ENCODE results near the gene RAD23A. TPM values are rescaled to one million over a fixed set of nuclear protein-coding genes. Genes with fewer than 3 reads are reported as not detected.

RAD23A gene
- total RNA-seq, 1 donor from 2014 or later = 37.7 TPM

- DNase-seq (ENCODE audit: low spot score) = no peak
- Histone ChIP-seq H3K4me2 (no peak overlapping the region), H3K36me3 (no peaks in the 10 kb centered on the region), H3K79me2 (ENCODE audit: low read depth) (no peaks in the 10 kb centered on the region), H3K27ac (no peak overlapping the region), H3F3A (ENCODE audit: low read depth) (no peaks in the 10 kb centered on the region), H2AFZ (replicated peaks) (no peak overlapping the region), H3K9me3 (ENCODE audit: low read depth) (no peaks in the 10 kb centered on the region), H3K27me3 (peaks cover 100% of the 10 kb centered on the region), H3K4me3 (no peak overlapping the region), H3K4me1 (no peaks in the 10 kb centered on the region), H4K20me1 (ENCODE audit: low read depth) (peaks cover 28% of the 10 kb centered on the region), H3K9ac (no peak overlapping the region)
- Mint-ChIP-seq H3K36me3 (no peaks in the 10 kb centered on the region), H3K4me3 (peak overlapping the region; percentile 60), H3K9me3 (peaks cover 5% of the 10 kb centered on the region), H3K27me3 (ENCODE audit: insufficient read depth, low read depth) (peaks cover 71% of the 10 kb centered on the region), H3K27ac (no peak overlapping the region), H3K4me1 (peaks cover 6% of the 10 kb centered on the region)
- TF ChIP-seq EZH2 (IDR thresholded peaks at IDR 0.05) (no peak), CTCF (IDR thresholded peaks at IDR 0.05) (no peak), EZH2phosphoT487 (IDR thresholded peaks at IDR 0.05) (no peak)
Measured at GRCh38 chr19:13001502-13002165, 56.0 kb downstream of the RAD23A start.

- Histone ChIP-seq H3K4me2 (no peak overlapping the region), H3K9me3 (ENCODE audit: low read depth) (no peaks in the 10 kb centered on the region), H4K20me1 (ENCODE audit: low read depth) (peaks cover 23% of the 10 kb centered on the region), H3K4me3 (no peak overlapping the region), H3F3A (ENCODE audit: low read depth) (no peaks in the 10 kb centered on the region), H3K4me1 (no peaks in the 10 kb centered on the region), H2AFZ (replicated peaks) (no peak overlapping the region), H3K27ac (no peak overlapping the region), H3K27me3 (peaks cover 100% of the 10 kb centered on the region), H3K9ac (no peak overlapping the region), H3K79me2 (ENCODE audit: low read depth) (no peaks in the 10 kb centered on the region), H3K36me3 (no peaks in the 10 kb centered on the region)
- Mint-ChIP-seq H3K9me3 (peaks cover 5% of the 10 kb centered on the region), H3K4me1 (peaks cover 6% of the 10 kb centered on the region), H3K27ac (no peak overlapping the region), H3K36me3 (no peaks in the 10 kb centered on the region), H3K27me3 (ENCODE audit: insufficient read depth, low read depth) (peaks cover 64% of the 10 kb centered on the region), H3K4me3 (no peak overlapping the region)
- TF ChIP-seq CTCF (IDR thresholded peaks at IDR 0.05) = no peak
- no peak for TF ChIP-seq EZH2phosphoT487 (IDR thresholded peaks at IDR 0.05)
- no peak for TF ChIP-seq EZH2 (IDR thresholded peaks at IDR 0.05)
- no peak for DNase-seq (ENCODE audit: low spot score)
Measured at GRCh38 chr19:13002166-13002898, 56.7 kb downstream of the RAD23A start.

- Histone ChIP-seq H3K79me2 (ENCODE audit: low read depth) (no peaks in the 10 kb centered on the region), H3K9me3 (ENCODE audit: low read depth) (no peaks in the 10 kb centered on the region), H4K20me1 (ENCODE audit: low read depth) (peaks cover 16% of the 10 kb centered on the region), H3K27ac (no peak overlapping the region), H3K4me1 (no peaks in the 10 kb centered on the region), H3K4me2 (no peak overlapping the region), H3K9ac (no peak overlapping the region), H3K27me3 (peaks cover 100% of the 10 kb centered on the region), H3K4me3 (no peak overlapping the region), H2AFZ (replicated peaks) (no peak overlapping the region), H3K36me3 (no peaks in the 10 kb centered on the region), H3F3A (ENCODE audit: low read depth) (no peaks in the 10 kb centered on the region)
- Mint-ChIP-seq H3K27me3 (ENCODE audit: insufficient read depth, low read depth) (peaks cover 62% of the 10 kb centered on the region), H3K9me3 (peaks cover 5% of the 10 kb centered on the region), H3K4me1 (peaks cover 6% of the 10 kb centered on the region), H3K4me3 (peak overlapping the region; percentile 12), H3K27ac (no peak overlapping the region), H3K36me3 (no peaks in the 10 kb centered on the region)
- DNase-seq (ENCODE audit: low spot score) = no peak
- TF ChIP-seq EZH2phosphoT487 (IDR thresholded peaks at IDR 0.05) = peak; percentile 14
- TF ChIP-seq EZH2 (IDR thresholded peaks at IDR 0.05) = no peak
Measured at GRCh38 chr19:13003081-13003480, 57.4 kb downstream of the RAD23A start.

Small RNA genes lying within 50 kb of the gene (microRNA-seq; reads per million reads assigned to microRNA genes)
- not detected for gene MIR5695
- gene MIR6515 = 1.1 reads per million

Small RNA genes lying within 50 kb of the gene (small RNA-seq; reads per million reads assigned to genes)
- gene MIR5695 = not detected
- gene MIR6515 = 0.32 reads per million, percentile 30 among the genes with 10 or more reads in this experiment

Other genes with a start within 250 kb of the RAD23A start
- 4.0 and 21.4 TPM in 2 replicates for gene FBXW9, start 249.2 kb upstream of the RAD23A start, total RNA-seq (ENCODE audit: low replicate concordance)
- 58.1 and 87.4 TPM in 2 replicates for gene TNPO2, start 221.9 kb upstream of the RAD23A start, total RNA-seq (ENCODE audit: low replicate concordance)
- gene TRIR, start 211.2 kb upstream of the RAD23A start, total RNA-seq (ENCODE audit: low replicate concordance) = 105 and 194 TPM in 2 replicates
- gene GET3, start 208.4 kb upstream of the RAD23A start, total RNA-seq (ENCODE audit: low replicate concordance) = 62.9 and 99.6 TPM in 2 replicates
- not detected in 2 replicates for gene BEST2, start 194.1 kb upstream of the RAD23A start, total RNA-seq (ENCODE audit: low replicate concordance)
- 14.3 and 25.1 TPM in 2 replicates for gene HOOK2, start 170.3 kb upstream of the RAD23A start, total RNA-seq (ENCODE audit: low replicate concordance)
- gene JUNB, start 154.4 kb upstream of the RAD23A start, total RNA-seq (ENCODE audit: low replicate concordance) = 1.5 and 12.6 TPM in 2 replicates
- gene PRDX2, start 144.1 kb upstream of the RAD23A start, total RNA-seq (ENCODE audit: low replicate concordance) = 463 and 727 TPM in 2 replicates
- gene THSD8, start 143.8 kb upstream of the RAD23A start, total RNA-seq (ENCODE audit: low replicate concordance) = not detected in 2 replicates
- 60.3 and 61.3 TPM in 2 replicates for gene RNASEH2A, start 139.3 kb upstream of the RAD23A start, total RNA-seq (ENCODE audit: low replicate concordance)
- gene RTBDN, start 111.3 kb upstream of the RAD23A start, total RNA-seq (ENCODE audit: low replicate concordance) = 0.19 TPM in 1 of 2 replicates, not detected in the other
- 8.3 and 13.3 TPM in 2 replicates for gene MAST1, start 107.3 kb upstream of the RAD23A start, total RNA-seq (ENCODE audit: low replicate concordance)
- 8.7 and 16.5 TPM in 2 replicates for gene DNASE2, start 64.4 kb upstream of the RAD23A start, total RNA-seq (ENCODE audit: low replicate concordance)
- gene KLF1, start 58.7 kb upstream of the RAD23A start, total RNA-seq (ENCODE audit: low replicate concordance) = 0.43 and 0.64 TPM in 2 replicates
- 39.5 and 75.0 TPM in 2 replicates for gene GCDH, start 54.7 kb upstream of the RAD23A start, total RNA-seq (ENCODE audit: low replicate concordance)
- 1.8 and 6.4 TPM in 2 replicates for gene SYCE2, start 26.6 kb upstream of the RAD23A start, total RNA-seq (ENCODE audit: low replicate concordance)
- gene FARSA, start 12.2 kb upstream of the RAD23A start, total RNA-seq (ENCODE audit: low replicate concordance) = 21.4 and 51.6 TPM in 2 replicates
- 437 and 569 TPM in 2 replicates for gene CALR, start 7.3 kb upstream of the RAD23A start, total RNA-seq (ENCODE audit: low replicate concordance)
- 17.1 and 42.2 TPM in 2 replicates for gene GADD45GIP1, start 11.4 kb downstream of the RAD23A start, total RNA-seq (ENCODE audit: low replicate concordance)
- 0.06 and 0.07 TPM in 2 replicates for gene DAND5, start 23.7 kb downstream of the RAD23A start, total RNA-seq (ENCODE audit: low replicate concordance)
- gene NFIX, start 49.6 kb downstream of the RAD23A start, total RNA-seq (ENCODE audit: low replicate concordance) = 0.06 TPM in 2 replicates
- gene LYL1, start 157.0 kb downstream of the RAD23A start, total RNA-seq (ENCODE audit: low replicate concordance) = 0.88 and 2.2 TPM in 2 replicates
- gene TRMT1, start 170.9 kb downstream of the RAD23A start, total RNA-seq (ENCODE audit: low replicate concordance) = 30.2 and 49.0 TPM in 2 replicates
- gene NACC1, start 172.4 kb downstream of the RAD23A start, total RNA-seq (ENCODE audit: low replicate concordance) = 34.7 and 108 TPM in 2 replicates
- gene STX10, start 204.5 kb downstream of the RAD23A start, total RNA-seq (ENCODE audit: low replicate concordance) = 36.5 and 51.2 TPM in 2 replicates
- 13.7 and 55.4 TPM in 2 replicates for gene IER2, start 204.5 kb downstream of the RAD23A start, total RNA-seq (ENCODE audit: low replicate concordance)

All from neural progenitor cell (in vitro differentiated cells).